GM21717 (cell line): ENCODE results near the gene SUMF2.
"Not testable (repeated sequence)": the region's sequence is repeated elsewhere in the genome, so short reads cannot be mapped to it uniquely, and the experiment has no call there.

Experiments used
- ATAC-seq: cut with Tn5 transposase; IDR thresholded peaks from one replicate; pipeline ENCODE4 v1.9.1; 2021; ENCODE audit warnings: mild to moderate bottlenecking, moderate library complexity; ENCODE audit not compliant: unreplicated experiment

The SUMF2 gene

GRCh38 chr7:56063882-56064625 lies at the start of gene SUMF2:
Gene SUMF2 (plus strand): TSS chr7:56064286. CDS start chr7:56064312, 26 bp downstream.
- ATAC-seq: peak; percentile 77

GRCh38 chr7:56017015-56017414 lies 47.1 kb upstream of the SUMF2 start:
- not testable (repeated sequence) for ATAC-seq

GRCh38 chr7:56019501-56019900 lies 44.6 kb upstream of the SUMF2 start:
- ATAC-seq: no peak

DNA sequence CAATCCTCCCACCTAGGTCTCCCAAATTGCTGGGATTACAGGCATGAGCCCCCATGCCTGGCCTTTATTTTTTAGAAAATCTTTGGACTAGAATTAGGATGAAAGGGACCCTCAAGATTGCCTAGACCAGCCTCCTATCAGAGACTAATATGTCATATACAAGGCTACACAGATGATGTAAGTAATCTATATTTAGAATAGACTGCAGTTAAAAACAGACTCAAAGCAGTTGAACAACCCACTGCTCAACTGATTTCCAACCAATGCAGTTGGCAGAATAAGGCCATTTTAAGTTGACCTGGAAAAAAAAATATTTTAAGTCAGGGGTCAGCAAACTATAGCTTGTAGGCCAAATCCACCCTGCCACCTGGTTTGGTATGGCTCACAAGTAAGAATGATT lies 40.6 kb upstream of the SUMF2 start:
- ATAC-seq: no peak

GRCh38 chr7:56026538-56026937 lies 37.5 kb upstream of the SUMF2 start:
- ATAC-seq: no peak

DNA sequence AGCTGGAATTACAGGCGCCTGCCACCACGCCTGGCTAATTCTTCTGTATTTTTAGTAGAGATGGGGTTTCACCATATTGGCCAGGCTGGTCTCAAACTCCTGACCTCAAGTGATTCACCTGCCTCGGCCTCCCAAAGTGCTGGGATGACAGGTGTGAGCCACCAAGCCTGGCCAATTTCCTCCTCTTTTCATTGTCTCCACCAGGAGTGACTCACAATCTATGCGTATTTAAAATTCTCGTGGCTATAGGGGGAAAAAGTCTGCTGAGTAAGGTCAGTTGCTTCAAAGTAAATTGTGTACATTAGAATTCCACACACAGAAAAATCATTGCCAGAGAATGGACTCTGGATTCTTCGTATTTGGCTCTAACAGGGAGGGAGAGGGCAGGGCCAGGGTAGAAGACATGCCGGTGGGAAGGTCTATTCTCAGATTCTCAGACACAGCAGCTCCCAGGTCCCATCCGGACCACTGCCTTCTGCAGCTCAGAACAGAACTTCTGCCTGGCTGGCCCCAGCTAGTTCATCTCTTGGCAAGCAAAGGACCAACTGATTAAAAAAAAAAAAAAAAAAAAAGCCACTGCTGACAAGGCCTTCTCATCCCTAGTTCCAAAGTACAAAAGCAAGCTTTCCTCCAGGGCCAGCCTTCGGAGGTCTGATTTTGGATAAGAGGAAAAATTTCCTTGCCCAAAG lies 35.0 kb upstream of the SUMF2 start:
- no peak for ATAC-seq

DNA sequence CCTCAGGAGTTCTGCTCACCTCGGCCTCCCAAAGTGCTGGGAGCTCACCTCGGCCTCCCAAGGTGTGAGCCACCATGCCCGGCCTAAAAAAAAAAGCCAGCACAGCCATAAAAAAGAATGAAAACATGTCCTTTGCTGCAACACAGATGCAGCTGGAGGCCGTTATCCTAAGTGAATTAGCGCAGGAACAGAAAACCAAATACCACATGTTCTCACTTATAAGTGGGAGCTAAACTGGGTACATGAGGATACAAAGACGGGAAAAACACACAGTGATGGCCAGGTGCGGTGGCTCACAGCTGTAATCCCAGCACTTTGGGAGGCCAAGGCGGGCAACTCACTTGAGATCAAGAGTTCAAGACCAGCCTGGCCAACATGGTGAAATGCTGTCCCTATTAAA lies 33.7 kb upstream of the SUMF2 start:
- ATAC-seq: no peak

- ATAC-seq: not testable (repeated sequence)
Observed at GRCh38 chr7:56031556-56031955, 32.5 kb upstream of the SUMF2 start.

DNA sequence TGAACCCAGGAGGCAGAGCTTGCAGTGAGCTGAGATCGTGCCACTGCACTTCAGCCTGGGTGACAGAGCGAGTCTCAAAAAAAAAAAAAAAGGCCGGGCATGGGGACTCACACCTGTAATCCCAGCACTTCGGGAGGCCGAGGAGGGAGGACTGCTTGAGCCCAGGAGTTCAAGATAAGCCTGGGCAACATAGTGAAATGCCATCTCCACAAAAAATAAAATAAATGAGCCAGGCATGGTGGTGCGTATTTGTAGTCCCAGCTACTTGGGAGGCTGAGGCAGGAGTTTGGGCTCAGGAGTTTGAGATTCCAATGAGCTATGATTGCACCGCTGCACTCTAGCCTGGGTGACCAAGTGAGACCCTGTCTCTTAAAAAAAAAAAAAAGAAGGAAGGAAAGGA lies 31.5 kb upstream of the SUMF2 start:
- not testable (repeated sequence) for ATAC-seq

- peak; percentile 96 for ATAC-seq
Observed at GRCh38 chr7:56033671-56034432, 30.2 kb upstream of the SUMF2 start.

GRCh38 chr7:56040730-56041129 lies 23.4 kb upstream of the SUMF2 start:
- no peak for ATAC-seq

DNA sequence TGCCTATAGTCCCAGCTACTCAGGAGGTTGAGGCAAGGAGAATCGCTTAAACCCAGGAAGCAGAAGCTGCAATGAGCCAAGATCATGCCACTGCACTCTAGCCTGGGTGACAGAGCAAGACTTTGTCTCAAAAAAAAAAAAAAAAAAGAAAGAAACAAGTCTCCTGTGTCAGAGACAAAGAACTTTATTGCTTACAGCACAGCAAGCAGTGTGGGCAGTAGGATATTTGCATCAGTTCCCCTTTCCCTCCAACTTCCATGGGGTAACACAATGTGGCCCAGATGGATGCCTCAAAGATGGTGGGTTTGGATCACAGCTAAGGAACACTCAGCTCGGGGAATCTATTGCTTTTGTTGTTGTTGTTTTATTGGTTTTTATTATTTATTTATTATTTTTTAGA lies 18.3 kb upstream of the SUMF2 start:
- ATAC-seq: not testable (repeated sequence)

- ATAC-seq: no peak
Observed at GRCh38 chr7:56046721-56047445, 17.2 kb upstream of the SUMF2 start.

GRCh38 chr7:56047446-56048116 lies 16.5 kb upstream of the SUMF2 start:
- not testable (repeated sequence) for ATAC-seq

GRCh38 chr7:56048245-56048644 lies 15.8 kb upstream of the SUMF2 start:
- ATAC-seq: no peak

- ATAC-seq: not testable (repeated sequence)
Observed at GRCh38 chr7:56048763-56049162, 15.3 kb upstream of the SUMF2 start.

GRCh38 chr7:56051053-56051338 lies 13.1 kb upstream of the SUMF2 start:
- no peak for ATAC-seq

- ATAC-seq: peak; percentile 95
Observed at GRCh38 chr7:56051339-56052191, 12.5 kb upstream of the SUMF2 start, which contains the start of the genes CCT6A and PSPH. Gene CCT6A (plus strand): TSS chr7:56051765. CDS start chr7:56051849, 84 bp downstream. Gene PSPH (minus strand): TSS chr7:56051444. CDS start chr7:56021212, 30,232 bp downstream.

DNA sequence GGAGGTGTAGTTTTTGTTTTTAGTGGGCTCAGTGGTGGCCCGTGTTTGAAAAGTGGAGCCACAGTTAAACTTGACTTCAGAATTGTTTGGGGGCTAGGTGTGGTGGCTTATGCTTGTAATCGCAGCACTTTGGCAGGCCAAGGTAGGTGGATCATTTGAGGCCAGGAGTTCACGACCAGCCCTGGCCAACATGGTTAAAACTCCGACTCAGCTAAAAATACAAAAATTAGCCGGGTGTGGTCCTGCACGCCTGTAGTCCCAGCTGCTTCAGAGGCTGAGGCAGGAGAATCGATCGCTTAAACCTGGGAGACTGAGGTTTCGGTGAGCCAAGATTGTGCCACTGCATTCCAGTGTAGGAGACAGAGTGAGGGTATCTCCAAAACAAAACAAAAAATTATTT lies 10.7 kb upstream of the SUMF2 start:
- ATAC-seq: no peak
